ENCODE results near the gene ACTN4. TPM values are rescaled to one million over a fixed set of nuclear protein-coding genes. Genes with fewer than 3 reads are reported as not detected.

The ACTN4 gene
- total RNA-seq, 1 donor from 2014 or later, result 125 TPM

DNA sequence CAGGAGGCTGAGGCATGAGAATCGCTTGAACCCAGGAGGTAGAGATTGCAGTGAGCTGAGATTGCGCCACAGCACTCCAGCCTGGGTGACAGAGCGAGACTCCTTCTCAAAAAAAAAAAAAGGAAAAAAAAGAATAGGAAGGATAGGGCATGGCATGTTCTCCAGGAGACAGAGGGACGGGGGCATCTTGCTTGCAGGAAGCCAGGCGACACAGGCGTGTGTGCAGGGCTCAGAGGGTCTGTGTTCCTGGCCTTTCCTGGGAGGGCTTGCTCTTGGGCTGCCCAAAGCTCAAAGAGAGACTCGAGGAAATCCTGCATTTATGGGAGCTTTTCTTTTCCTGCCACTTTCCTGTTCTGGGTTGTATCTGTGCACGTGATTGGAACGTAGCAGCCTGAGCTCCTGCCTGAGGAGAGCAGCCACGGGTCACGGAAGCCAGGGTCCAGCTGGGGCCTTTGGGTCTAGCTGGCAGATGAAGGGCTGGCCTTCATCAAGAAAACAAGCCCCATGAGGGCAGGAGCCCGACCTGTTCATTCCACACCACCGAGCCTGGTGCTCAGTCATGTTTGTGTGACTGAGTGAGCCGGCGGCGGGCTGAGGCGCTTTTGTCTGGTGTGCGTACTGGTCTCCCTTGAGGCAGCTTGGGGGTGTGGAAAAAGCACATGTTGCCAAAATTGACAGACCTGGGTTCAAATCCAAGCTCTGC lies 52.3 kb downstream of the ACTN4 start:
- ATAC-seq (ENCODE audit: poor library complexity) (peak; percentile 3), DNase-seq (no peak)
- intact Hi-C loops (cut with DNase I), result no loop called here

DNA sequence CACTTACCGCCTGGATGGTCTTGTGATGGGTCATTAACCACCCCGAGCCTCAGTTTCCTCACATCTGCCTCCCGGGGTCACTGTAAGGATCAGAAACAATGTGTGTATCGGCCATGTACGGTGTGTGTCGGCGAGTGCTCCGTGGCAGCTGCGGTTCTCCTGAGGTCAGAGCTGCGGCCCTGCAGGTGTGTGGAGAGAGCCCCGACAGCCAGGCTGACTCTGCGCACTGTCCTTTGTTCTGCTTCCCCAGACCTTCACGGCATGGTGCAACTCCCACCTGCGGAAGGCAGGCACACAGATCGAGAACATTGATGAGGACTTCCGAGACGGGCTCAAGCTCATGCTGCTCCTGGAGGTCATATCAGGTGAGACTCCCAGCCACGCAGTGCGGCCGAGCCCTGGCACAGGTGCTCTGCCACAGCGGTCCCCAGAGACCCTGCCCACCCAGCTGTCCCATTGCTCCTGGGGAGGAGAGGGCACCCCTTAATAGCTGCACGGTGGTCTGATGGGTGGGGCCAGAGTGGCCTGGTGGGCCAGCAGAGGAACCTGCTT lies 53.0 kb downstream of the ACTN4 start:
- ATAC-seq (ENCODE audit: poor library complexity), result no peak
- intact Hi-C loops (cut with DNase I), result no loop called here
- DNase-seq, result no peak

DNA sequence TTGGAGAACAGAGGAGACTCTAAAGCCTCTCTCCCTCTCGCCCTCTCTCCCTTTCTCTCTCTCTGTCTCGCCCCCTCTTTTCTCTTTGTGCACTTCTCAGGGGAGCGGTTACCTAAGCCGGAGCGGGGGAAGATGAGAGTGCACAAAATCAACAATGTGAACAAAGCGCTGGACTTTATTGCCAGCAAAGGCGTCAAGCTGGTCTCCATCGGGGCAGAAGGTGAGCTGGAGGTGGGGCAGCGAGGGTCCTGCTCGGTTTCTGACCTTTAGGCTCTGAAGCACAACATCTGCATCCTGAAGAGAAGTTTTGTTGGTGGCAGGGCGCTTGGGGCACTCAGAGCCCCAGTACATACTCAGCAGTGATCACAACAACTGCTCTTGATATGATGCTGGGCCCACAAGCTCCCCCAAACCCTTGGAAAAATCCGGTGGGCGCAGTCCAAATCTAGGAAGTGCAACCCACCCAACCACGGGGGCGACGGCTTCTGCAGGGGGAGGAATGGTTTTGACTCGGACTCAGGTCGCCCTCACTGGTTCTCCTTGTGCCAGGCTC lies 53.5 kb downstream of the ACTN4 start:
- no peak for ATAC-seq (ENCODE audit: poor library complexity)
- intact Hi-C loops (cut with DNase I), result no loop called here
- no peak for DNase-seq

DNA sequence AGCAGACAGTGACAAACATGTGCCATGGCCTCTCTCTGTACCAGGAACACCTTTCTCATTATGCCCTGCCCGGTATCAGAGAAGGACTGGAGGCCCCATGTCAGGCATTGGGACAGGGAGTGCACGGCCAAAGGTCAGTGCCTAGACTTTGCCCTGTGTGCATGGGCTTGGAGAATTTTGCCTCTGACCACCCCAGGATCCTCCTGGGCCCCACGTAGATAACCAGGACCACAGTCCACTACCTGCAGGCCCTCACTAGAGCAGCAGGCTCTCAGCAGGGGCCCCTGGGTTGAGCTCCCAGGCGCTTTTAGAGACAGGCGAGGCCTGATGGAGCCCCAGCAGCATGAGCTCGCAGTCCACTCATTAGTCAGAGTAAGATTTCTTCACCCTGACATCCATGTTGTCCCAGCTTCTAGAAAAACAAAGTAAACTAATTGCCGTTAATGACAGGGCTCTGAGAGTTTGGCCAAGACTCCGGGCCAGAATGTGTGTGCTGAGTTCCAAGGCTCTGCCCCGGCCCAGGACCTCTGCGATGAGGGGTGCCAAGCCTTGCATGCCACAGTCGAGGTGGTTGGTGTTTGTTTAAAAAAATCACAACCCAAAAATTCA lies 54.1 kb downstream of the ACTN4 start:
- DNase-seq (no peak), ATAC-seq (ENCODE audit: poor library complexity) (no peak)
- intact Hi-C loops (cut with DNase I), result no loop called here

DNA sequence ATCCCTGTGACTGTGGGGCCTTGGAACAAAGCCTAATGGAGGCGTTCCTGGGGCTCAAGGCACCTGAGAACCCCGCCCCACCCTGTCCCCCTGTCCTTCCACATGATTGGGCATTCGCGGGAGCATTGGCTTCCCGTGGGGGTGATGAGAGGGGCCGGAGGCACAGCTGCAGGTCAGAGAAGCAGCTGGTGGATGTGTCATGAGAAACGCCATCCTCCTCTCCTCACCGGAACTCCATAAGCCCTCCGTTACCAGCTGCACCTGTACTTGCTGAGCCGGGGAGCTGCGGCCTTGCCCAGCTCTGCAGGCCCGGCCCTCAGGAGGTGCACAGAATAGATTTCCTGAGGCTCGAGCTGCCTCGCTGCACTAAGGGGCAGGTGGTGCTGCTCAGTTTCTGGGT lies 54.8 kb downstream of the ACTN4 start:
- intact Hi-C loops (cut with DNase I), result no loop called here
- DNase-seq (no peak), ATAC-seq (ENCODE audit: poor library complexity) (no peak)

DNA sequence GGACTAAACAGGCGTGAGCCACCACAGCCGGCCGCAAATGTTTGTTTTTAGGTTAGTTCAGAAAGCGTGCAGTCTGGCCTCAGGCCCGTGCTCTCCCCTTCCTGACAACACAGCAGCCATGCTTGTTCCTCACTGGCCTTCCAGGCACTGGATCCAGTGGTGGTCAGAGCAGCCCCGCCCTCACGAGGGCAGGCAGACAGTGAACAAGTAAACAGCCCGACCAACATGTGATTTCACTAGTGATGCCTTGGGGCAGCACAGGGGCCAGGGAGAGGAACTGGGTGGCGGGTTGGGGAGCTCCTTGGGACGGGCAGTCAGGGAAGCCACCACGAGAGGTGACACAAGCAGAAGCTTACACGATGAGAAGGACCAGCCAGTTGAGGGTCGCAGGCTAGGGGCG lies 56.1 kb downstream of the ACTN4 start:
- intact Hi-C loops (cut with DNase I), result no loop called here
- ATAC-seq (ENCODE audit: poor library complexity), result no peak
- DNase-seq, result no peak

DNA sequence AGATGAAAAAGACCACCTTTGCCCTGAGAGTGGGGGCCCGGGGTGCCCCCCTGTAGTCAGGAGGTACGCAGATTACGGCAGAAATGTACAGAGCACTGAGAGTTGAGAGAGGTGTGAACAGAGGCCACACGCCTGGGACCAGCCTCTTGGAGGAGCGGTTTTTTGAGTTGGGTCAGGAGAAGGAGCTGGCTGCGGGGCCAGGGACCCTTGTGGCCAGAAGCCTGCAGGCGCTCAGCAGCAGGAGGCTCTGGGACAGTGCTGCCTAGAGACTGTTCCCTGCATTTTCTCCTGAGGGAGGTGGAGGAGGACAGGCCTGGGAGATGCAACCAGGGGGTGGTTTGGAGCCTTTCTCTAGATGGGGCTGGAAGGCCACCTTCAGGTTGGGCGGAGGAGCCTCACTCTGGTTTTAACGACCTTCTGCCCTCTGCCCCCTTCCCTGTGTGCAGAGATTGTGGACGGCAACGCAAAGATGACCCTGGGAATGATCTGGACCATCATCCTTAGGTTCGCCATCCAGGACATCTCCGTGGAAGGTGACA lies 57.1 kb downstream of the ACTN4 start:
- no peak for ATAC-seq (ENCODE audit: poor library complexity)
- DNase-seq, result no peak
- intact Hi-C loops (cut with DNase I), result loop anchor here (5.0 kb wide), 1 partner anchor 42 kb away; no protein-coding TSS in a partner anchor

DNA sequence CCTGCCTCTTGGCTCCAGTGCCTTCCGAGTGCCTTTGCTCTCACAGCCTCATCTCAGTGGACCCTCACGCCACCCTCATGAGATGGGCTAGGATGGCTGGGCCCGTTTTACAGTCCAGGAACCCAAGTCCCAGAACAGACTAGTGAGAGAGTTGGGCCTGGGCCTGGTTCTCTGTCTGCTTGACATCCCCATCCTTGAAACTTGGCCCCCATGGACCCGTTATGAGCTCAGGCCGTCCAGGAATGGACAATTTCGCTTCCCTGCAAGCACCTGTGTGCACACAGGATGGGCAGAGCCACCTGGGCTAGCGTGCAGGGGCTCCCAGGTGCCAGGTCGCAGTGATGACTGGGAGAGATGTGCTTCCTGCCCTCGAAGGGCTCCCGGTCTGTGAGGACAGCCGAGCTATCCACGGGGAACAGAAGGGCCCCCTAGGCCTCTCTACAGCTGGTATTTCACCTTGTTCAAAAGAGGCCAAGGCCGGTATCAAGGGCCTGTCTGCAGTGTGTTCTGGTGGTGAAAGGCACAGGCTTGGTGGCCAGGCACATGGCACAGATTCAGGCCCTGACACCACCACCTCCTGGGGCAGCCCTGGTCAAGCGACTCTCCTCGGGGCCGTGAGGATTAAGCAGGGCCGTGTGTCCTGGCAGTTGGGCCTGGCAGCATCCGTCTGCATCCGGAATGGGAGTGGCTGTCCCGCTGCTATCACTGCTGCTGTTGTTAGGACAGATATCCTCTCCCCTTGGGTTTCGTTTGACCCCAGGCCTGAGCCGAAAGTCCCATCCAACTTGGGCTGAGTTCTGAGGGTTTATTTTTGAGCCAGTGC lies 58.0 kb downstream of the ACTN4 start:
- ATAC-seq (ENCODE audit: poor library complexity), result peak; percentile 62
- intact Hi-C loops (cut with DNase I), result loop anchor here (5.0 kb wide), 1 partner anchor 43 kb away; no protein-coding TSS in a partner anchor
- DNase-seq, result peak; percentile 80

DNA sequence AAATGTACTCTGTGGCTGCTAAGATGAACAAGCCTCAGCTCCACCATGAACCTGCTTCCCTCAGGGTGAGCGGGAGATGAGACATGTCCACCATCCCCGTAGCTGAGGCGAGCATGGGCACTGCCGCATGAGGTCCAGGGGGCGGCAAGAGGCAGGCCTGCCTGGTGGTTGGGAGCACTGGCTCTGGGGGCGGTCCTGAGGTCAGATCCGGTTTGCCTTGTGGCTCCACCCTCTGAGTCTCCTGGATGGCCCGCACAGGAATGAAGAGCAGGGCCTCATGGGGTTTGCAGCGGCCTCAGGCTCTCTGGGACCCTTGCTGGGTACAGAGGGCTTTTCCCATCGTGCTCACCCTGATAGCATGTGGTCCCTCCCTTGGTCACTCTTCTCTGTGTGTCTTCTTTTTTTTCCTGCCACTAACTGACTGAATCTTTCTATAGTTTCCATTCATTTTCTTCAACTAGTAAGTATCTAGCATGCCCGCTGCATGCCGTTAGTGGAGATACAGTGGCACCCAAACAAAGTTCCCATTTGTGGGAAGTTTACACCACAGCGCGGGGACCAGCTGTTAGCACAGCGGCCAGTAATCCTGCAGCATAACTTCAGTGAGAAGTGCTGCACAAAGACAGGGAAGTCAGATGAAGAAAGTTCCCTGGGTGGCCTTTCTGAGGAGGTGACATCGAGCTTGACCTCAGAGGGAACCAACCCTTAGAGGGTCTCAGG lies 59.5 kb downstream of the ACTN4 start:
- no peak for ATAC-seq (ENCODE audit: poor library complexity)
- intact Hi-C loops (cut with DNase I), result loop anchor here (5.0 kb wide), 1 partner anchor 45 kb away; no protein-coding TSS in a partner anchor
- no peak for DNase-seq

DNA sequence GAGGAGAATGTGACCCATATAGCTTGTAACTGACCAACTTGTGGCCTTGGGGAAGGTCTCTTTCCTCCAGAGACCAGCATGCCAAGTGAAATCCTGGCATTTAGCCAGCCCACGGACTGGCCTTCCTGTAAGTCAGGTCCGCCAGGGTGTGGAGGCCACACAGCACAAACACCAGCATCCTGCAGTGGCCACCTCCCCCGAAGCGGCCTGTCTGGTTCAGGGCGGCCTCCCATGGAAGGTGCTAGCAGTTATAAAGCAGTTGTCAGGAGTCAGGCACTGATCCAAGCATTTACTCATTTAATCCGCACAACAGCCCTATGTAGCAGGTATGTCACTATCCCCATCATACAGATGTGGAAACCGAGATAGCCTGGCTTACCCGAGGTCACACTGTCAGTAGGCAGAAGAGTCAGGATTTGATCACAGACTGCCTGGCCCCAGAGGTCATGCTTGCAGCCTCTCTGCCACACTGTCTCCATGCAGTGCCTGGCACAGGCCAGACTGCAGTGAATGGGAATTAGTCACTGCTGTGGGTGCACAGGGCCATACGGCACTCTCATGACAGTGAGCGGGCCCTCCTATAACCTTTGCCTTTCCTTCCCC lies 60.2 kb downstream of the ACTN4 start:
- DNase-seq, result peak; percentile 81
- peak; percentile 8 for ATAC-seq (ENCODE audit: poor library complexity)
- intact Hi-C loops (cut with DNase I), result loop anchor here (5.0 kb wide), 1 partner anchor 45 kb away; no protein-coding TSS in a partner anchor

DNA sequence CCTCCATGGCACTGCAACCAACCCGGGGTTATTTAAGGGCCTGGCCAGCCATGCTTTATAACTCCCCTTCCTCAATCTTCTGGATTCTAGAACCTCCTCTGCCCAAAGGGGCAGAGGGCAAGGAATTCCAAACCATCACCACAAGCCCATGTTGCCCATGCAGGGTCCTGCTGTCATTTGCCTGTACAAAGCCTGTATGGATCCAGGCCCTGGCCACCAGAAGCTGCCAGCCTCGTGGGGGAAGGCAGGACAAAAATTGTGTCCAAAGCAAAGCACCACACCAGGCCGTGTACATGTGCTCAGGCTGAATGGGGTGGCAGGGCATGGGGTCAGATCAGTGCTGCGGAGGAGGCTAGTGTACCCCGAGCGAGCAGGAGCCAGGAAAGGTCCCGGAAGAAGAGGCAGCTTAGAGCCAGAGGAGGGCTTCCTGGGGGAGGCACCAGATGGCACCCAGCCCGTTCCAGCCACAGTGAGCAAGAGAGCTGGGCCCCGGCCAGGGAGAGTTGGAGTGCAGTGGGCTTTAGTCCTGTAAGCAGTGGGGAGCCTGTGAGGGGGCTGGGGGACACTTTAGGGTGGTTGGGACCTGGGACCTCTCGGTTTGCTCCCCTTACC lies 61.1 kb downstream of the ACTN4 start:
- ATAC-seq (ENCODE audit: poor library complexity) (no peak), DNase-seq (no peak)
- intact Hi-C loops (cut with DNase I), result loop anchor here (5.0 kb wide), 1 partner anchor 46 kb away; no protein-coding TSS in a partner anchor

DNA sequence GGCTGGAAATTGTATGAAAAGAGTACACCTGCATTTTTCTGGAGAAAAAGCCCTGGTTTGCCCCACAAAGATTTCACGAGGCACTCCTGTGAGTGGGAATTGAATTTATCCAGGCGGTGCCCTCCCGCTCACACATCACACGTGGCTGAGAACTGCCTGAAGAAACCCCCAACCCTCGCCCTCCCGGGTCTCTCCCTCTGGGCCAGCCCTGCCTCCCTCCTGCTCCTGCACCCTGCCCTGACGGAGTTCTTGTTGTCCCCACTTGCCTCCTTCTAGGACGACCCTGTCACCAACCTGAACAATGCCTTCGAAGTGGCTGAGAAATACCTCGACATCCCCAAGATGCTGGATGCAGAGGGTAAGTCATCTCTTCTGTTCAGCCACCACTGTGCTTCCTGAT lies 61.7 kb downstream of the ACTN4 start:
- no peak for ATAC-seq (ENCODE audit: poor library complexity)
- intact Hi-C loops (cut with DNase I), result loop anchor here (5.0 kb wide), 1 partner anchor 47 kb away; no protein-coding TSS in a partner anchor

DNA sequence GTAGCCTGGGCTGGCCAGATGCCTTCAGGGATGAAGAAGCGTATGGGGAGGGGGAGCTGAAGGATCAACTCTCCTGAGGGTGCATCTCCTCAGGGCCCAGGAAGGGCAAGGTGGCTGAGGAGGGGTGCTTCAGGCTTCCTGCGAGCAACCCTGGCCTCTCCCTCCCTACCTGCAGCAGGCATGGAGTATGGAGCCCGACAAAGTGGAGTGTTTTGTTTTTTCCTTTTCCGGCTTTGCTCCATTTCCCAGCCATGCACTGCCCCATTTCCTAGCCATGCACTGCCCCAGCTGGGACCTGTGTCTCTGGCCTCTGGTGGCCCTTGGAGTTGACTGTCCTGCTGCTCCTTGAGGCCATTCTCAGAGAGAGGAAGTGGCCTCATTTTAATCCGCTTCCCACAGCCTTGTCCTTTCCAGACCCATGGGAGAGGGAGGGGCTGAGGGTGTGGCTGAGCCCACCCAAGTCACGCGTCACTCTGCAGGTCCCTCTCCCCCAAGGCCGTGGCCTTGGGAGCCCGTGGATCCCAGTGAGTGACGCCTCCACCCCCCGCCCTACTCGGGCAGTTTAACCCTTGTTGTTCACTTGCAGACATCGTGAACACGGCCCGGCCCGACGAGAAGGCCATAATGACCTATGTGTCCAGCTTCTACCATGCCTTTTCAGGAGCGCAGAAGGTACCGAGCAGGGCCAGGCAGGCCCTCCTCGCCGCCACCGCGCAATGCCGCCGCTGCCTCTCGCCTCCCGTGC lies 62.4 kb downstream of the ACTN4 start:
- ATAC-seq (ENCODE audit: poor library complexity) (no peak), DNase-seq (no peak)
- intact Hi-C loops (cut with DNase I), result loop anchor here (5.0 kb wide), 1 partner anchor 48 kb away; no protein-coding TSS in a partner anchor

More for the DNA sequence above, 61.7 kb downstream of the ACTN4 start:
- no peak for DNase-seq

DNA sequence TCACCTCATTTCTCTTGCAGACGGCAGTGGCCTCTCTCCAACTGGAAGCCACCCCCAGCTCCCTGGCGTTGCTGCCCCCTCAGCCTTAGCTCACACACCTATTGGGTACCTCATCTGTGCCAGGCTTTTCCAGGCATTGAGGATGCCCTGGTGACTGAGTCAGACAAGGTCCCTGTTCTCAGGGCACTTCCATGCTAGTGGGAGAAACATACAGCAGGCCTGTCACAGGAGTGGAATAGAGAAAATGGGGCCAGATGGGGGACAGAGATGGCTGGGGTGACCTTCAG lies 62.9 kb downstream of the ACTN4 start:
- intact Hi-C loops (cut with DNase I), result no loop called here
- DNase-seq (no peak), ATAC-seq (ENCODE audit: poor library complexity) (no peak)

DNA sequence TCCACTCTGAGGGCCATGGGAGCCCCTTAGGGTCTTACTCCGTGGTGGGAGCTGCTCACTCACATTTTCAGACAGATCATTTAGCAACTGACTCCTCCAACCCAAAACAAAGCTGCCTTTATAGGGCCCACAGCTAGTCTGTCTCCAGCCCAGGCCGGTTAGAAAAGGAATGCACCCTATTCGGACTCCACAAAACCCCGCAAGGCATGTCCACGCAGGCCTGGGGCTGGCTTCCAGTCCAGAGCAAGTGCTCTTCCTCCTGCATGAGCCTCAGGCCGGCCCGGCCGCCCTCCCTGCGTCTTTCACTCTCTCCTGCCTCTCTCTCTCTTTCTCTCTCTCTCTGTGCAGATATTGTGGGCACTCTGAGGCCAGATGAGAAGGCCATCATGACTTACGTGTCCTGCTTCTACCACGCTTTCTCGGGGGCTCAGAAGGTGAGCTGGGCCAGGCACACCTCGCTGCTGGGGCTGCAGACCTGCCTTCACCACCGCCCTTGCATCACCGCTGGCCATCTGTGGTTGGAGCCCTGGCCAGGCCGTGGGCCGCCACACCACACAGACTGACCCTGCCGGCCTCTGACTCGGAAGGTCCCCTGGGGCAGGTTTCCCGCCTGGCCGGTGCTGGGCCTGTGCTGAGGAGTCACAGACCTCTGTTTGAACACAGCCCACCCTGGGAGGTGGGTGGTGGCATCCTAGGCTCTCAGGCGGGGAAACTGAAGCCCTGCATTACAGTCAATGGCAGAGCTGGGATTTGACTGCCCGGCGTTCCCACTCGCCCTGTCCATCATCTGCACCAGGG lies 63.7 kb downstream of the ACTN4 start:
- no peak for DNase-seq
- no peak for ATAC-seq (ENCODE audit: poor library complexity)
- intact Hi-C loops (cut with DNase I), result no loop called here

DNA sequence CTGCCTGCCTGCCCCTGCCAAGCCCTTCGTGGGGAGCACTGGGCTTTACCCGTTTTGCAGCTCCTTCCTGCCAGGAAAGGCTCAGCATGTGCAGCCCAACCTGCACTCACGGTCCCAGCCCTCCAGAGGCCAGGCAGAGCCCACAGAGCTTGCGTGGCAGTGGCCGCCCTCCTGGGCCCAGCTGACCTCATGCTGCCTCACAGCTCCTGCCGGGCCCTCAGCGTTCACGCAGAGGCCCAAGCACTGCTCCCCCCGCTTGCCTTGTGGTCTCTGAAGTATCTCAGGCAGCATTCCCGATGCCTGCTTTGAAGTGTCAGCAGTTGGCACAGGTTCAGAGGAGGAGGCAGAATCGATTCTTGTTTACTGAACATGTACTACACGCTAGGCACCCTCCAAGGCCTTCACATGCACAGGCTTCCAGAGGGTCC lies 64.3 kb downstream of the ACTN4 start:
- DNase-seq (peak; percentile 68), ATAC-seq (ENCODE audit: poor library complexity) (peak; percentile 7)
- intact Hi-C loops (cut with DNase I), result no loop called here
